MCF 10A (cell line): ENCODE data around the gene ZNF574. TPM values are rescaled to one million over a fixed set of nuclear protein-coding genes. Genes with fewer than 3 reads are reported as not detected.

Experiments
- BruUV-seq: library from RNA; stranded (reverse); fragments of 400-500 nt; replicated peaks from 2 replicates; lab custom pipeline; 2021; lab: Mats Ljungman, UMichigan
- CTCF ChIA-PET: fragments of 300-600 bp; sonication (Branson Sonifier 250); formaldehyde crosslinking; extraction: SDS; loops from one replicate; lab custom pipeline; 2021; ENCODE audit warnings: antibody characterized with exemption, inconsistent platforms; lab: Yijun Ruan, JAX
- POLR2A ChIA-PET: fragments of 300-600, 350-650 bp; sonication (Branson Sonifier 250); formaldehyde crosslinking; extraction: SDS; loops from one replicate; lab custom pipeline; 2020; ENCODE audit warnings: antibody characterized with exemption, inconsistent platforms; lab: Yijun Ruan, JAX
- DNase-seq: peaks from one replicate; pipeline ENCODE4 v3.0.0-alpha.2; 2018; ENCODE audit not compliant: unreplicated experiment
- H3K27ac Mint-ChIP-seq: one replicate; pipeline ENCODE4 v1.8.0; 2022; ENCODE audit warnings: mild to moderate bottlenecking, low read depth, mixed read lengths; ENCODE audit not compliant: unreplicated experiment
- H3K27me3 Mint-ChIP-seq: one replicate; pipeline ENCODE4 v1.8.0; 2022; ENCODE audit warnings: mixed read lengths; ENCODE audit not compliant: insufficient read depth, unreplicated experiment
- H3K36me3 Mint-ChIP-seq: one replicate; pipeline ENCODE4 v1.8.0; 2022; ENCODE audit warnings: mild to moderate bottlenecking, moderate library complexity, mixed read lengths; ENCODE audit not compliant: insufficient read depth, unreplicated experiment
- H3K4me1 Mint-ChIP-seq: one replicate; pipeline ENCODE4 v1.8.0; 2022; ENCODE audit warnings: mixed read lengths; ENCODE audit not compliant: insufficient read depth, unreplicated experiment
- H3K4me3 Mint-ChIP-seq: one replicate; pipeline ENCODE4 v1.8.0; 2022; ENCODE audit warnings: mild to moderate bottlenecking, moderate library complexity, mixed read lengths; ENCODE audit not compliant: unreplicated experiment
- H3K9me3 Mint-ChIP-seq: one replicate; pipeline ENCODE4 v1.8.0; 2022; ENCODE audit warnings: mixed read lengths; ENCODE audit not compliant: unreplicated experiment
- CTCF ChIP-seq: fragments of 200-600 bp; IDR thresholded peaks from one replicate; pipeline ENCODE4 v1.8.0; 2022; ENCODE audit warnings: antibody characterized with exemption, mild to moderate bottlenecking; ENCODE audit not compliant: unreplicated experiment
- intact Hi-C: fragments of 100-400 bp; cut with micrococcal nuclease; formaldehyde crosslinking; loops from 2 replicates; pipeline ENCODE4 v1.14.1; 2022
- total RNA-seq: library from RNA; stranded (reverse); gene quantifications from 2 replicates; pipeline ENCODE4 v1.2.3, GENCODE V29; 2022

ZNF574 gene
- total RNA-seq, 1 experiment from 2014 or later = 12.2 TPM

DNA sequence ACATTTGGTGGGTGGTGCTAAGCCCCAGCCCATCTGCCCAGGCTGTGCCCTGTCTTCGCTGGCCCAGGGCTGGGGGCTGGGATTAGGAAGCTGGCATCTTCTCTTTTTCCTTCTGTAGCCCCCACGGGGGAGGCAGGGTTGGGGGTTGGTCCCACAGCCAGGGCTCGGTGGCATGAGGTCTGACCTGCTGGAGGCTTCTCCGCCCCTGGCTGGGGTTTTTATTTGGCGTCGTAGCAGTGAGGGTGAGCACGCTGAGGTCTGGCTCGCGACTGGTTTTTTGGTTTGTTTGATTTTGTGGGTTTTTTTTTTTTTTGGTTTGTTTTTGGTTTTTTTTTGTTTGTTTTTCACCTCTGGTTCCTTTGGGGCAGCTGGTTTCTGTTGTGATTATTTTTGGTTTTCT lies 14.7 kb downstream of the ZNF574 start:
- Mint-ChIP-seq H3K9me3 (no peaks in the 10 kb centered on the region), H3K27me3 (no peaks in the 10 kb centered on the region), H3K27ac (no peak overlapping the region), H3K36me3 (no peaks in the 10 kb centered on the region), H3K4me1 (peaks cover 23% of the 10 kb centered on the region), H3K4me3 (no peak overlapping the region)
- no peak for TF ChIP-seq CTCF
- no TSS peak for BruUV-seq
- POLR2A ChIA-PET = no interaction called here
- no peak for DNase-seq
- intact Hi-C loops = no loop called here
- CTCF ChIA-PET = interaction anchor here (0.7 kb wide), 1 partner anchor 17 kb away, joined by 9 read pairs; no protein-coding TSS in a partner anchor

- BruUV-seq = no TSS peak
- CTCF ChIA-PET = interaction anchor here (0.6 to 1.4 kb wide), 4 partner anchors 17 to 218 kb away, joined by 4 to 5 read pairs (median 4); no protein-coding TSS in a partner anchor
- Mint-ChIP-seq H3K4me1 (peaks cover 23% of the 10 kb centered on the region), H3K27me3 (no peaks in the 10 kb centered on the region), H3K4me3 (no peak overlapping the region), H3K36me3 (no peaks in the 10 kb centered on the region), H3K9me3 (no peaks in the 10 kb centered on the region), H3K27ac (no peak overlapping the region)
- POLR2A ChIA-PET = interaction anchor here (0.7 kb wide), 1 partner anchor 143 kb away, joined by 7 read pairs; no protein-coding TSS in a partner anchor
- intact Hi-C loops = no loop called here
- DNase-seq = no peak
- TF ChIP-seq CTCF = no peak
Observed at GRCh38 chr19:42091300-42091699, 15.3 kb downstream of the ZNF574 start.

DNA sequence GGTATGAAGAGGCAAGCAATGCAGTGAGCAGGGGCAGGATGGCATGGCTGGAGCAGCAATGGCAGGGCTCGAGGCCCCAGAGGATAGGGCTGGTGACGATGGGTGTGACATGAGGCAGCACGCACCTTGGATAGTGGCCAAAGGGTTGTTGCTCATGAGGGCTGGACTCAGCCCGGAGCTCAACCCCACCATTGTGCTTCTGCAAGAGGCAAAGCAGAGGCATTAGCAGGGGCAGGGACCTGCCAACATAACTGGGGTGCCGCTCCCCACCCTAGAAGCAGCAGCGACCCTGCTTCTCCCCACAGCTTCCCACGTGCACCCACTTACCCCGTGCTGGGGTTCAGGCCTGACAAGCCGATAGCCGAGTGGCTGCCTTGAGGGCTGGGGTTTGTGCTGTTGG lies 15.8 kb downstream of the ZNF574 start:
- Mint-ChIP-seq H3K27me3 (no peaks in the 10 kb centered on the region), H3K4me3 (no peak overlapping the region), H3K9me3 (no peaks in the 10 kb centered on the region), H3K4me1 (peaks cover 23% of the 10 kb centered on the region), H3K27ac (no peak overlapping the region), H3K36me3 (no peaks in the 10 kb centered on the region)
- intact Hi-C loops = no loop called here
- POLR2A ChIA-PET = interaction anchor here (0.7 kb wide), 1 partner anchor 143 kb away, joined by 7 read pairs; no protein-coding TSS in a partner anchor
- peak; percentile 68 for DNase-seq
- TF ChIP-seq CTCF = no peak
- CTCF ChIA-PET = interaction anchor here (0.5 to 1.4 kb wide), 8 partner anchors 17 to 1300 kb away, joined by 3 to 5 read pairs (median 4); no protein-coding TSS in a partner anchor
- BruUV-seq = no TSS peak

DNA sequence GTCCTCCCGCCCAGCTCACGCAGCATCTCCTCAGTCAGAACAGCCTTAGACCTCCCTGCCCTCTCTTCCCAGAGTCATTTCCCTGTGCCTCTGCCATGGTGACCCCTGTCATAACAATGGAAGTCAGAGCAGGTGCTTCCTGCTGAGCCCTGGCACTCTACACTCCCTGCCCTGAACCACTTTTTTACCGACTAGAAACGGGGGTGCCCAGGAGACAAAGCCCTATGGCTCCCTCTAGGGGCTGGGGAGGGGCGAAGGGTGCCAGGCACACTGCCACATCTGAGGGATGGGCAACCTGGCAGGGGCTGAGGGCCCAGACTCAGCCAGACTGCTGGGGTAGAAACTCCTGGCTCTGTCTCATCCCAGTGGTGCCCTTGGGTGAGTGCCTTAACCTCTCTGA lies 16.4 kb downstream of the ZNF574 start:
- peak; percentile 58 for TF ChIP-seq CTCF
- Mint-ChIP-seq H3K27me3 (no peaks in the 10 kb centered on the region), H3K36me3 (no peaks in the 10 kb centered on the region), H3K27ac (no peak overlapping the region), H3K4me3 (no peak overlapping the region), H3K9me3 (no peaks in the 10 kb centered on the region), H3K4me1 (peaks cover 23% of the 10 kb centered on the region)
- ChIA-PET POLR2A (no interaction called here), CTCF (interaction anchor here (0.6 to 1.4 kb wide), 6 partner anchors 16 to 1301 kb away, joined by 3 to 5 read pairs (median 4); no protein-coding TSS in a partner anchor)
- intact Hi-C loops = no loop called here
- DNase-seq = peak; percentile 72
- no TSS peak for BruUV-seq
